GM19025 (cell line): ENCODE results near the gene COQ10A.
"Not testable (repeated sequence)": the region's sequence is repeated elsewhere in the genome, so short reads cannot be mapped to it uniquely, and the experiment has no call there.

Experiments used
- ATAC-seq: cut with Tn5 transposase; IDR thresholded peaks from one replicate; pipeline ENCODE4 v1.9.1; 2021; ENCODE audit warnings: mild to moderate bottlenecking, low read depth, moderate library complexity; ENCODE audit not compliant: unreplicated experiment

The COQ10A gene

GRCh38 chr12:56242986-56243385 lies 23.8 kb upstream of the COQ10A start:
- no peak for ATAC-seq

GRCh38 chr12:56243731-56244181 lies 23.0 kb upstream of the COQ10A start:
- no peak for ATAC-seq

- no peak for ATAC-seq
Measured at GRCh38 chr12:56244494-56244893, 22.2 kb upstream of the COQ10A start.

GRCh38 chr12:56247923-56248322 lies 18.8 kb upstream of the COQ10A start:
- no peak for ATAC-seq

- no peak for ATAC-seq
Measured at GRCh38 chr12:56248711-56249110, 18.0 kb upstream of the COQ10A start.

- no peak for ATAC-seq
Measured at GRCh38 chr12:56252649-56253048, 14.1 kb upstream of the COQ10A start.

GRCh38 chr12:56253091-56253490 lies 13.7 kb upstream of the COQ10A start:
- ATAC-seq = no peak

- no peak for ATAC-seq
Measured at GRCh38 chr12:56255671-56256070, 11.1 kb upstream of the COQ10A start.

GRCh38 chr12:56256326-56256960 lies 10.3 kb upstream of the COQ10A start:
- no peak for ATAC-seq

GRCh38 chr12:56257071-56257470 lies 9.7 kb upstream of the COQ10A start:
- no peak for ATAC-seq

GRCh38 chr12:56257491-56258067 lies 9.2 kb upstream of the COQ10A start:
- no peak for ATAC-seq

- peak; percentile 95 for ATAC-seq
Measured at GRCh38 chr12:56258068-56258819, 8.5 kb upstream of the COQ10A start, which contains the start of gene ANKRD52. TSS of gene ANKRD52 (minus strand) at chr12:56258384. CDS start at chr12:56258269, 115 bp downstream.

GRCh38 chr12:56258820-56259183 lies 7.9 kb upstream of the COQ10A start:
- ATAC-seq = no peak

GRCh38 chr12:56260380-56260779 lies 6.4 kb upstream of the COQ10A start:
- no peak for ATAC-seq

GRCh38 chr12:56260921-56261320 lies 5.8 kb upstream of the COQ10A start:
- ATAC-seq = no peak

GRCh38 chr12:56261503-56262232 lies 5.1 kb upstream of the COQ10A start:
- no peak for ATAC-seq

- ATAC-seq = not testable (repeated sequence)
Measured at GRCh38 chr12:56262955-56263354, 3.8 kb upstream of the COQ10A start.

- not testable (repeated sequence) for ATAC-seq
Measured at GRCh38 chr12:56266068-56266692, 562 bp upstream of the COQ10A start.

- ATAC-seq = peak; percentile 17
Measured at GRCh38 chr12:56267443-56268071, 815 bp downstream of the COQ10A start.

- ATAC-seq = no peak
Measured at GRCh38 chr12:56271031-56271430, 4.3 kb downstream of the COQ10A start.
